ENCODE measurements around the gene KRTDAP. TPM values are rescaled to one million over a fixed set of nuclear protein-coding genes. Genes with fewer than 3 reads are reported as not detected.

KRTDAP gene
- total RNA-seq, 1 experiment from 2014 or later = not detected

DNA sequence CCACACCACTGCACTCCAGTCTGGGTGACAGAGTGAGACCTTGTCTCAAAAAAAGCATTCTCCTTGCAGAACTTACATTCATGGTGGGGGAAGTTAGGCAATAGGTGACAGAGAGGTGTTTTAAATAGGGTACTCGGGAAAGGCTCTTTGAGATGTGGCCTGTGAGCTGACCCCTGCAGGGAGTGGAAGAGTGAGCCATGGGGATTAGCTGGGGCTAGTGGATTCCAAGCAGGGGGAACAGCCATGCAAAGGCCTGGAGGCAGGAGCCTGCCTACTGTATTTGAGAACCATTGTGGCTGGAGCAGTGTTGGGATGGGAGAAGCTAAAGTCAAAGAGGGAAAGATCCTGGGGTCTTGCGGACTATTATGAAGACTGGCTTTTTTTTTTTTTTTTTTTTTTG, 27.1 kb upstream of the KRTDAP start:
- in situ Hi-C loops (cut with HindIII; ENCODE audit: low pct_unique_long_range_greater_than_20kb, low sequenced_read_pairs) = no loop called here

GRCh38 chr19:35516310-35516709, 26.0 kb upstream of the KRTDAP start:
- no peak for DNase-seq (ENCODE audit: low read depth, low spot score)
- in situ Hi-C loops (cut with HindIII; ENCODE audit: low pct_unique_long_range_greater_than_20kb, low sequenced_read_pairs) = no loop called here

More for the DNA sequence above, 27.1 kb upstream of the KRTDAP start:
- no peak for DNase-seq (ENCODE audit: low read depth, low spot score)

- no peak for DNase-seq (ENCODE audit: low read depth, low spot score)
- in situ Hi-C loops (cut with HindIII; ENCODE audit: low pct_unique_long_range_greater_than_20kb, low sequenced_read_pairs) = no loop called here
Observed at GRCh38 chr19:35514282-35514809, 24.1 kb upstream of the KRTDAP start.

GRCh38 chr19:35513628-35514281, 23.5 kb upstream of the KRTDAP start, which contains the start of gene DMKN:
Gene DMKN, minus strand, starts transcription at chr19:35513649. Its CDS starts 174 bp downstream, at chr19:35513475.
- in situ Hi-C loops (cut with HindIII; ENCODE audit: low pct_unique_long_range_greater_than_20kb, low sequenced_read_pairs) = no loop called here
- DNase-seq (ENCODE audit: low read depth, low spot score) = no peak

DNA sequence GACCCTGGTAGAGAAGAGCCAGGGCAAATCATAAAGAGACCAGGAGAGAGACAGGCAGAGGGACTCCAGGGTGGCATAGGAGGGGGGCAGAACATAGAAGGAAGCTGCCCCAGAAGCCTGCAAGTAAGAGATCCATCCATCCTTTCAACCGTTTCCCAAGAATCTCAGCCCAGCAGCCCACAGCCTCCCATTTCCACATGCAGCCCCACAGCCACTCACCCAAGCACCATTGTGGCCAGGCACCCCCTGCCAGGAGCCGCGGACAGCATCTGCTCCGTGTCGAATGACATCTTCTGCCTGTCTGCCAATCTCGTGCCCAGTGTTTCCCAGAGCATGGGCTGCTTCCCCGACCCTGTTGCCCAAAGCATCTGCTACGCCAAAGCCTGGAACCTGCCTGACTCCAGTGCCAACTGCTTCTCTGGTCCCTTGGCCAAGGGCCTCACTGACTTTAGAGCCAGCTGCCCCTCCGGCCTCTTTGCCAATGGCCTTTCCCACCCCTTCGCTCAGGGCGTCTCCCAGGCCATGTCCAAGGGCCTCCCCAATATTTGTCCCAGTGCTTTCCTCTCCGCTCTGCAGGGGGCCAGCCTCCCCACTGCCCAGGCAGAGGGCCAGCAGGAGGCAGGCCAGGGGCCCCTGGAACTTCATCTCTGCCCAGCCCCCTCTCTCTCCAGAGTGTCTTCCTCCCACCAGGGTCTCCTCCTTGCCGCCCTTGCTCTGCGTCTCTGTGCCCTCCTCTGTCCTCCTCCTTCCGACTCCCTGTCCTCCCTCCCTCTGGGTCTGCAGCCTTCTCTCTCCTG, 22.8 kb upstream of the KRTDAP start:
- in situ Hi-C loops (cut with HindIII; ENCODE audit: low pct_unique_long_range_greater_than_20kb, low sequenced_read_pairs) = no loop called here
- DNase-seq (ENCODE audit: low read depth, low spot score) = no peak

DNA sequence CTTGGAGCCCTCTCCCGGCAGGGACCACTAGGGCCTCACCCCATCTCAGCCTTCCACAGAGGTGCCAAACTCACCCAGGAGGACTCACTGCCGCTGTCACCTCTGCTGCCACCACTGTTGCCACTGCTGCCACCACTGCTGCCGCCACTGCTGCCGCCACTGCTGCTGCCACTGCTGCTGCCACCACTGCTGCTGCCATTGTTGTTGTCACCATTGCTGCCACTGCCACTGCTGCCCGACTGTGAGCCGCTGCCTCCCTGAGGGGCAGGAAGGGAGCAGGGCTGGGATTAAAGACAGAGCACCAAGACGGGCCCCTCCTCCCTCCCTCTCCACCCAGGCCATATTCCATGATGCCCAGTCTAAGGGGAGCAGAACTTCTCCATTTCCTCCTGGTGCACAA, 21.1 kb upstream of the KRTDAP start:
- in situ Hi-C loops (cut with HindIII; ENCODE audit: low pct_unique_long_range_greater_than_20kb, low sequenced_read_pairs) = no loop called here
- no peak for DNase-seq (ENCODE audit: low read depth, low spot score)

- no peak for DNase-seq (ENCODE audit: low read depth, low spot score)
- in situ Hi-C loops (cut with HindIII; ENCODE audit: low pct_unique_long_range_greater_than_20kb, low sequenced_read_pairs) = no loop called here
Observed at GRCh38 chr19:35510626-35510964, 20.3 kb upstream of the KRTDAP start.

- DNase-seq (ENCODE audit: low read depth, low spot score) = peak; percentile 64
- in situ Hi-C loops (cut with HindIII; ENCODE audit: low pct_unique_long_range_greater_than_20kb, low sequenced_read_pairs) = no loop called here
Observed at GRCh38 chr19:35509861-35510625, 19.8 kb upstream of the KRTDAP start.

DNA sequence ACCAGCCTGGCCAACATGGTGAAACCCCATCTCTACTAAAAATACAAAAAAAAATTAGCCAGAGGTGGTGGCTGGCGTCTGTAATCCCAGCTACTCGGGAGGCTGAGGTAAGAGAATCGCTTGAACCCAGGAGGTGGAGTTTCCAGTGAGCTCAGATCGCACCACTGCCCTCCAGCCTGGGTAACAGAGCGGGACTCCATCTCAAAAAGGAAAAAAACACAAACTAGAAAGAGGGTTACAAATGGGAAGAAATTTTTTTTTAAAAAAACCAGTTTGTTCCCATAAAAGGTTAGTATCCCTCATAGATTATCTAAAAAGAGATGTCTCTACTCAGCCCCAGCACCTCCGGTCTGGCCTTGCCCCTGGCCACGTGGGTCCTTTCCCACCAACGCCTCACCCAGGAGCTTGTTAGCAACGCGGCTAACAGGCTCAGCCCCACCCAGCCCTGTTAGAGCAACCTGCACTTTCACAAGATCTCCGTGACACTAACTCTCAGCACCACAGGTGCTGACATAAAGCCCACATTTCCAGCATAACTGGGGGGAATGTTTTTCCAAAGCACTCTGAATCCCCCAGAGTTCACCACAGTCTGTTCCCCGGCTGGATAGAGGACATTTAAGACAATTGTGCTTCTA, 18.9 kb upstream of the KRTDAP start:
- DNase-seq (ENCODE audit: low read depth, low spot score) = no peak
- in situ Hi-C loops (cut with HindIII; ENCODE audit: low pct_unique_long_range_greater_than_20kb, low sequenced_read_pairs) = no loop called here

GRCh38 chr19:35508129-35508528, 17.9 kb upstream of the KRTDAP start:
- in situ Hi-C loops (cut with HindIII; ENCODE audit: low pct_unique_long_range_greater_than_20kb, low sequenced_read_pairs) = no loop called here

GRCh38 chr19:35507561-35507960, 17.3 kb upstream of the KRTDAP start:
- in situ Hi-C loops (cut with HindIII; ENCODE audit: low pct_unique_long_range_greater_than_20kb, low sequenced_read_pairs) = no loop called here
- DNase-seq (ENCODE audit: low read depth, low spot score) = no peak

More at GRCh38 chr19:35508129-35508528, 17.9 kb upstream of the KRTDAP start:
- DNase-seq (ENCODE audit: low read depth, low spot score) = no peak

- in situ Hi-C loops (cut with HindIII; ENCODE audit: low pct_unique_long_range_greater_than_20kb, low sequenced_read_pairs) = no loop called here
- DNase-seq (ENCODE audit: low read depth, low spot score) = no peak
Observed at GRCh38 chr19:35506011-35506410, 15.7 kb upstream of the KRTDAP start.

- in situ Hi-C loops (cut with HindIII; ENCODE audit: low pct_unique_long_range_greater_than_20kb, low sequenced_read_pairs) = no loop called here
- DNase-seq (ENCODE audit: low read depth, low spot score) = no peak
Observed at GRCh38 chr19:35502751-35503150, 12.5 kb upstream of the KRTDAP start.

- no peak for DNase-seq (ENCODE audit: low read depth, low spot score)
- in situ Hi-C loops (cut with HindIII; ENCODE audit: low pct_unique_long_range_greater_than_20kb, low sequenced_read_pairs) = no loop called here
Observed at GRCh38 chr19:35501684-35502083, 11.4 kb upstream of the KRTDAP start.

- DNase-seq (ENCODE audit: low read depth, low spot score) = no peak
- in situ Hi-C loops (cut with HindIII; ENCODE audit: low pct_unique_long_range_greater_than_20kb, low sequenced_read_pairs) = no loop called here
Observed at GRCh38 chr19:35500611-35501010, 10.3 kb upstream of the KRTDAP start.

- DNase-seq (ENCODE audit: low read depth, low spot score) = no peak
- in situ Hi-C loops (cut with HindIII; ENCODE audit: low pct_unique_long_range_greater_than_20kb, low sequenced_read_pairs) = no loop called here
Observed at GRCh38 chr19:35498984-35499527, 8.8 kb upstream of the KRTDAP start.

GRCh38 chr19:35498220-35498619, 8.0 kb upstream of the KRTDAP start:
- no peak for DNase-seq (ENCODE audit: low read depth, low spot score)
- in situ Hi-C loops (cut with HindIII; ENCODE audit: low pct_unique_long_range_greater_than_20kb, low sequenced_read_pairs) = no loop called here

All from SK-MEL-5 (cell line).